ENCODE data around the gene GSTP1. TPM values are rescaled to one million over a fixed set of nuclear protein-coding genes. Genes with fewer than 3 reads are reported as not detected.
"Not testable (repeated sequence)": the region's sequence is repeated elsewhere in the genome, so short reads cannot be mapped to it uniquely, and the experiment has no call there.

GSTP1 gene
- total RNA-seq, 1 experiment from 2014 or later = 743 TPM

DNA sequence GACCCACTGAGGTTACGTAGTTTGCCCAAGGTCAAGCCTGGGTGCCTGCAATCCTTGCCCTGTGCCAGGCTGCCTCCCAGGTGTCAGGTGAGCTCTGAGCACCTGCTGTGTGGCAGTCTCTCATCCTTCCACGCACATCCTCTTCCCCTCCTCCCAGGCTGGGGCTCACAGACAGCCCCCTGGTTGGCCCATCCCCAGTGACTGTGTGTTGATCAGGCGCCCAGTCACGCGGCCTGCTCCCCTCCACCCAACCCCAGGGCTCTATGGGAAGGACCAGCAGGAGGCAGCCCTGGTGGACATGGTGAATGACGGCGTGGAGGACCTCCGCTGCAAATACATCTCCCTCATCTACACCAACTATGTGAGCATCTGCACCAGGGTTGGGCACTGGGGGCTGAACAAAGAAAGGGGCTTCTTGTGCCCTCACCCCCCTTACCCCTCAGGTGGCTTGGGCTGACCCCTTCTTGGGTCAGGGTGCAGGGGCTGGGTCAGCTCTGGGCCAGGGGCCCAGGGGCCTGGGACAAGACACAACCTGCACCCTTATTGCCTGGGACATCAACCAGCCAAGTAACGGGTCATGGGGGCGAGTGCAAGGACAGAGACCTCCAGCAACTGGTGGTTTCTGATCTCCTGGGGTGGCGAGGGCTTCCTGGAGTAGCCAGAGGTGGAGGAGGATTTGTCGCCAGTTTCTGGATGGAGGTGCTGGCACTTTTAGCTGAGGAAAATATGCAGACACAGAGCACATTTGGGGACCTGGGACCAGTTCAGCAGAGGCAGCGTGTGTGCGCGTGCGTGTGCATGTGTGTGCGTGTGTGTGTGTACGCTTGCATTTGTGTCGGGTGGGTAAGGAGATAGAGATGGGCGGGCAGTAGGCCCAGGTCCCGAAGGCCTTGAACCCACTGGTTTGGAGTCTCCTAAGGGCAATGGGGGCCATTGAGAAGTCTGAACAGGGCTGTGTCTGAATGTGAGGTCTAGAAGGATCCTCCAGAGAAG, 1.6 kb downstream of the GSTP1 start:
- H3K36me3 ChIP-seq = peaks cover 46% of the 10 kb centered on the region
- no peak for DNase-seq
- H3K4me3 ChIP-seq = peak overlapping the region; percentile 96
- H3K27me3 ChIP-seq = no peaks in the 10 kb centered on the region
- H3K9me3 ChIP-seq = no peaks in the 10 kb centered on the region

DNA sequence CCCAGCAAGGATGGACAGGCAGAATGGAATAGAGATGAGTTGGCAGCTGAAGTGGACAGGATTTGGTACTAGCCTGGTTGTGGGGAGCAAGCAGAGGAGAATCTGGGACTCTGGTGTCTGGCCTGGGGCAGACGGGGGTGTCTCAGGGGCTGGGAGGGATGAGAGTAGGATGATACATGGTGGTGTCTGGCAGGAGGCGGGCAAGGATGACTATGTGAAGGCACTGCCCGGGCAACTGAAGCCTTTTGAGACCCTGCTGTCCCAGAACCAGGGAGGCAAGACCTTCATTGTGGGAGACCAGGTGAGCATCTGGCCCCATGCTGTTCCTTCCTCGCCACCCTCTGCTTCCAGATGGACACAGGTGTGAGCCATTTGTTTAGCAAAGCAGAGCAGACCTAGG, 2.3 kb downstream of the GSTP1 start:
- no peak for DNase-seq
- Histone ChIP-seq H3K27me3 (no peaks in the 10 kb centered on the region), H3K4me3 (no peak overlapping the region), H3K36me3 (peaks cover 46% of the 10 kb centered on the region), H3K9me3 (no peaks in the 10 kb centered on the region)

DNA sequence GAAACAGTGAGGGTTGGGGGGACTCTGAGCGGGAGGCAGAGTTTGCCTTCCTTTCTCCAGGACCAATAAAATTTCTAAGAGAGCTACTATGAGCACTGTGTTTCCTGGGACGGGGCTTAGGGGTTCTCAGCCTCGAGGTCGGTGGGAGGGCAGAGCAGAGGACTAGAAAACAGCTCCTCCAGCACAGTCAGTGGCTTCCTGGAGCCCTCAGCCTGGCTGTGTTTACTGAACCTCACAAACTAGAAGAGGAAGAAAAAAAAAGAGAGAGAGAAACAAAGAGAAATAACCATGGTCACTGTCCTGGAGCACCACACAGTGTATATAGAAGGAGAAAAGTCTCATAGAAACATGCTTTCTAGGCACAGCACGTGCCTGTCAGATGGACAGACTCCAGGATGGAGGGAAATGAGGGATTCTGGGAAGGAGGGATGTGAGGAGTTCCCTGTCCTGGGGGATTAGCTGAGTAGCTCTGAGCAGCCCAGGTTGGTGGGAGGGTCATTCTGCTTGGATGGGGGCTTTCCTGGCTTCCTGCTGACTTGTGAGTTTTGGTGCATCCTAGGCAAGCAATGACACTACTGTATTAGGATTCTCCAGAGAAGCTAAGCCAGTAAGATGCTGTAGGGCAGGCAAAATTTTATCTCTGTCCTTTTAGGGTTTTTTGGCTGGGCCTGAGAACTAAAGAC, 3.1 kb downstream of the GSTP1 start:
- H3K36me3 ChIP-seq = peaks cover 46% of the 10 kb centered on the region
- DNase-seq = no peak
- H3K9me3 ChIP-seq = no peaks in the 10 kb centered on the region
- no peak overlapping the region for H3K4me3 ChIP-seq
- no peaks in the 10 kb centered on the region for H3K27me3 ChIP-seq

- Histone ChIP-seq H3K36me3 (peaks cover 46% of the 10 kb centered on the region), H3K9me3 (no peaks in the 10 kb centered on the region), H3K27me3 (no peaks in the 10 kb centered on the region), H3K4me3 (no peak overlapping the region)
- no peak for DNase-seq
Measured at GRCh38 chr11:67588136-67588503, 4.5 kb downstream of the GSTP1 start.

DNA sequence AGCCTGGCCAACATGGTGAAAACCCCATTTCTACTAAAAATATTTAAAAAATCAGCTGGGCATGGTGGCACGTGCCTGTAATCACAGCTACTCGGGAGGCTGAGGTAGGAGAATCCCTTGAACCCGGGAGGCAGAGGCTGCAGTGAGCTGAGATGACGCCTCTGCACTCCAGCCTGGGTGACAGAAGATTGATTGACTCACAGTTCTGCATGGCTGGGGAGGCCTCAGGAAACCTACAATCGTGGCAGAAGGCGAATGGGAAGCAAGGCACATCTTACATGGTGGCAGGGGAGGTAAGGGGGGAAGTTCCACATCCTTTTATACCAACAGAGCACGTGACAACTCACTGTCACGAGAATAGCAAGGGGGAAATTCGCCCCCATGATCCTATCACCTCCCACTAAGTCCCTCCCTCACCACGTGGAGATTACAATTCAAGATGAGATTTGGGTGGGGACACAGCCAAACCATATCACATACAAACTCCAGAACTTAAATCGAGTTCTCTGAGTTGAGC, 5.3 kb downstream of the GSTP1 start:
- not testable (repeated sequence) for H3K9me3 ChIP-seq, H3K4me3 ChIP-seq, DNase-seq, H3K27me3 ChIP-seq
- peaks cover 43% of the 10 kb centered on the region for H3K36me3 ChIP-seq

- Histone ChIP-seq H3K9me3 (no peaks in the 10 kb centered on the region), H3K4me3 (no peak overlapping the region), H3K36me3 (peaks cover 5% of the 10 kb centered on the region), H3K27me3 (no peaks in the 10 kb centered on the region)
- DNase-seq = no peak
Measured at GRCh38 chr11:67592880-67593564, 9.4 kb downstream of the GSTP1 start.

GRCh38 chr11:67593565-67593905, 9.9 kb downstream of the GSTP1 start:
- Histone ChIP-seq H3K36me3 (no peaks in the 10 kb centered on the region; the same call in 1 of the 2 replicates), H3K27me3 (no peaks in the 10 kb centered on the region), H3K9me3 (no peaks in the 10 kb centered on the region), H3K4me3 (no peak overlapping the region)
- DNase-seq = no peak

DNA sequence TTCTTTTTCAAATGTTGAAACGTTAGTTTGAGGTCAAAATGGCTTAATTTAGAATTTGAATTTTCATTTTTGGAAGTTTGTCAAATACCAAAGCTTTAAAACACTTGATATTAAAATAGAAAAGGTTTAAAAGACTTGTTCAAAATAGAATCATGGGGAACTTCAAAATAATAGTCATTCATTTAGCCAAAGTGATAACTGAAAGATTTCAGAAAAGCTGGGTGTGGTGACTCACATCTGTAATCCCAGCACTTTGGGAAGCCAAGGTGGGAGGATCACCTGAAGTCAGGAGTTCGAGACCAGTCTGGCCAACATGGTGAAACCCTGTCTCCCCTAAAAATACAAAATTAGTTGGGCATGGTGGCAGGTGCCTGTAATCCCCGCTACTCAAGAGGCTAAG, 10.9 kb downstream of the GSTP1 start:
- no peak for DNase-seq
- Histone ChIP-seq H3K9me3 (no peaks in the 10 kb centered on the region), H3K27me3 (no peaks in the 10 kb centered on the region), H3K36me3 (no peaks in the 10 kb centered on the region), H3K4me3 (no peak overlapping the region)

GRCh38 chr11:67596753-67597300, 13.2 kb downstream of the GSTP1 start:
- DNase-seq = no peak
- H3K27me3 ChIP-seq = peaks cover 3% of the 10 kb centered on the region; the same call in 1 of the 2 replicates
- no peaks in the 10 kb centered on the region for H3K9me3 ChIP-seq
- no peak overlapping the region for H3K4me3 ChIP-seq
- no peaks in the 10 kb centered on the region for H3K36me3 ChIP-seq

DNA sequence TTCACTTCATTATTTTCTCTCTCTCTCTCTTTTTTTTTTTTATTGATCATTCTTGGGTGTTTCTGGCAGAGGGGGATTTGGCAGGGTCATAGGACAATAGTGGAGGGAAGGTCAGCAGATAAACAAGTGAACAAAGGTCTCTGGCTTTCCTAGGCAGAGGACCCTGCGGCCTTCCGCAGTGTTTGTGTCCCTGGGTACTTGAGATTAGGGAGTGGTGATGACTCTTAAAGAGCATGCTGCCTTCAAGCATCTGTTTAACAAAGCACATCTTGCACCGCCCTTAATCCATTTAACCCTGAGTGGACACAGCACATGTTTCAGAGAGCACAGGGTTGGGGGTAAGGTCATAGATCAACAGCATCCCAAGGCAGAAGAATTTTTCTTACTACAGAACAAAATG, 13.8 kb downstream of the GSTP1 start:
- H3K9me3 ChIP-seq, H3K36me3 ChIP-seq, H3K4me3 ChIP-seq, DNase-seq, H3K27me3 ChIP-seq: not testable (repeated sequence)

DNA sequence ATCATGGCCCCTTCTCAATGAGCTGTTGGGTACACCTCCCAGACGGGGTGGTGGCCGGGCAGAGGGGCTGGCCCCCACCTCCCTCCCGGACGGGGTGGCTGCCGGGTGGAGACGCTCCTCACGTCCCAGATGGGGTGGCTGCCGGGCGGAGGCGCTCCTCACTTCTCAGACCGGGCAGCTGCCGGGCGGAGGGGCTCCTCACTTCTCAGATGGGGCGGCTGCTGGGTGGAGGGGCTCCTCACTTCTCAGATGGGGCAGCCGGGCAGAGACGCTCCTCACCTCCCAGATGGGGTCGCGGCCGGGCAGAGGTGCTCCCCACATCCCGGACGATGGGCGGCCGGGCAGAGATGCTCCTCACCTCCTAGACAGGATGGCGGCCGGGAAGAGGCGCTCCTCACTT, 14.4 kb downstream of the GSTP1 start:
- H3K4me3 ChIP-seq, H3K9me3 ChIP-seq, H3K27me3 ChIP-seq: not testable (repeated sequence)

GRCh38 chr11:67599149-67599548, 15.5 kb downstream of the GSTP1 start:
- no peak for DNase-seq
- Histone ChIP-seq H3K9me3 (peaks cover 3% of the 10 kb centered on the region; the same call in 1 of the 2 replicates), H3K27me3 (peaks cover 3% of the 10 kb centered on the region; the same call in 1 of the 2 replicates), H3K36me3 (no peaks in the 10 kb centered on the region), H3K4me3 (no peak overlapping the region)

More for the DNA sequence above, 14.4 kb downstream of the GSTP1 start:
- H3K36me3 ChIP-seq, DNase-seq: not testable (repeated sequence)

DNA sequence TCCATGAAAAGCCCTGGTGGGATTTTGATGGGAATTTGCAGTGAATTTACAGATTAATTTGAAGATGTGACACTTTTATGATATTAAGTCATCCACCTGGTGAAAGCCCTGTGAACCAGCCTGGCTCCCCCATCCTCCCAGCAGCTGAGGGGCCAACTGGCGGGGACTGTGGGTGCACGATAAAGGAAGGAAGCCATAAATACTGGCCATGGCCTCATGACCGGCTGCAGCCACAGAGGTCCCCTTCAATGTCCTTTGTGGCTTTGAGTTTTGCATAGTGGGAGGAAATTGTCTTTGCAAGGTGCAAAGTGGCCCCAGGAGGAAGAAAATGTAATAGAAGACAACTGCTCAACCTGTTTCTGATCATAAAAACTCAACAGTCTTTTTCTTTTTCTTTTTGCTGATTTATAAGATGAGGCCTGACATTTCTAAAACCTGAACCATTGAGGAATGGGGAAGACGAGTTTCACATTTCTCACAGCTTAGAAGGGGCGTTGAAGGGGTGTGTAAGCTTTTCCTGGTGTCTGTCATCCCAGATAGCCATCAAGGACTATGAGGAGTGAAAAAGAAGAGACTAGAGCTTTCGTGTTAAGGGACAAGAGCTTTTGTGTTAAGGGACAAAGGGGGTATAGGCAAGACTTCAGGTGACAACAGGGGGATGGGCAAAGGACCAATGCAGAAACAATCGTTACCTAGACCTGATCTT, 16.9 kb downstream of the GSTP1 start:
- Histone ChIP-seq H3K36me3 (no peaks in the 10 kb centered on the region), H3K4me3 (no peak overlapping the region), H3K9me3 (peaks cover 3% of the 10 kb centered on the region; the same call in 1 of the 2 replicates), H3K27me3 (peaks cover 3% of the 10 kb centered on the region; the same call in 1 of the 2 replicates)
- DNase-seq = no peak

GRCh38 chr11:67601098-67601497, 17.5 kb downstream of the GSTP1 start:
- peaks cover 3% of the 10 kb centered on the region; the same call in 1 of the 2 replicates for H3K9me3 ChIP-seq
- peaks cover 3% of the 10 kb centered on the region; the same call in 1 of the 2 replicates for H3K27me3 ChIP-seq
- no peaks in the 10 kb centered on the region for H3K36me3 ChIP-seq
- H3K4me3 ChIP-seq = no peak overlapping the region
- DNase-seq = no peak

- not testable (repeated sequence) for H3K9me3 ChIP-seq, DNase-seq, H3K4me3 ChIP-seq, H3K27me3 ChIP-seq
- peaks cover 10% of the 10 kb centered on the region for H3K36me3 ChIP-seq
Measured at GRCh38 chr11:67604119-67604518, 20.5 kb downstream of the GSTP1 start.

DNA sequence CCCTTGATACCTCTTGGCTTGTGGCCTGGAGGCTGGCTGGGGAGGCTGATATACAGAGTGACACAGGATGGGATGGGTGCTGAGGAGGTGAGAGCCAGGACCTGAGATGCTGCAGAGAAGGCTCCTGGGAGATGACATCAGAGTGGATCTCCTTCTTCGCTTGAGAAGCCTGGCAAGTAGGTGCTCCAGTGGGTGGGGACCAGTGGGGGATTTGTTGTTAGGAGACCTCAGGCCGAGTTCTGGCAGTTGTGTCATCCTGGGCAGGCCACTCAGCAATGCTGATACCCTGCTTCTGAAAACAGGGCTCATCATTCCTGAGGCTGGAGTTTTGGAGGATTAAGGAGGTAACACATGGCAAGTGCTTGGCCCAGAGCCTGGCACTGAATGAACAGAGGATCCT, 21.2 kb downstream of the GSTP1 start:
- no peak for DNase-seq
- Histone ChIP-seq H3K9me3 (peaks cover 3% of the 10 kb centered on the region; the same call in 1 of the 2 replicates), H3K36me3 (peaks cover 12% of the 10 kb centered on the region), H3K4me3 (no peak overlapping the region), H3K27me3 (peaks cover 3% of the 10 kb centered on the region; the same call in 1 of the 2 replicates)

All from MG63 (cell line).